Measurements from ENCODE around the gene GK. TPM values are rescaled to one million over a fixed set of nuclear protein-coding genes. Genes with fewer than 3 reads are reported as not detected.

The GK gene
- total and polyA plus RNA-seq, 9 of the 15 experiments (the other 6 are each of a cell fraction or from before 2014, with no cell fraction given) = 8.0 to 15.7 (median 12.4) TPM

DNA sequence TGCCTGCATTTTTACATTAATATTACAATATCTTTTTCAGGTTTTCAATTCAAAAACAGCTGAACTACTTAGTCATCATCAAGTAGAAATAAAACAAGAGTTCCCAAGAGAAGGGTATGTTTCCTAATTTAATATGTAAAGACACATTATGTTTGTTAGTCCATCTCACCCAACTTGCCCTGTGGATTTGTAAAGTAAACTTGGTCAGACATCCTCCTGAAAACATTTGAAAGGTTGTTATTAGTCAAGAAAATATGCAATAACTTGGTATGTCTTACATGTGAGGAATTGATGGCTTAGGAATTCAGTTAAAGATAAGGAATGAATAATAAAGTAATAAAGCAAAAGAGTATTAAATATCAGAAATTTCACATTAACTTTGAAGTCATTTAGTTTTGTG lies 12.2 kb downstream of the GK start:
- FAIRE-seq = no peak
- in situ Hi-C loops (cut with MboI) = no loop called here

More for the DNA sequence above, 12.2 kb downstream of the GK start:
- intact Hi-C loops (cut with micrococcal nuclease) = no loop called here
- Histone ChIP-seq H2AFZ (ENCODE audit: low read depth, low read length) (no peak overlapping the region), H3K27me3 (ENCODE audit: control insufficient read depth in 2 of 2, insufficient read depth in 2 of 2, low read length in 2 of 2) (no peaks in the 10 kb centered on the region), H3K4me1 (replicated peaks in 1 of 2; ENCODE audit: control insufficient read depth in 2 of 2, insufficient read depth in 2 of 2, low read length in 2 of 2) (no peaks in the 10 kb centered on the region), H3K9ac (ENCODE audit: insufficient read depth in 1 of 2, low read depth in 2 of 2, low read length in 2 of 2) (no peak overlapping the region), H3K27ac (ENCODE audit: extremely low read depth, low read depth, low read length) (no peak overlapping the region), H3K4me2 (ENCODE audit: insufficient read depth, low read length) (no peak overlapping the region), H3K4me3 (no peak overlapping the region), H3K79me2 (ENCODE audit: control insufficient read depth, insufficient read depth, low read length) (no peaks in the 10 kb centered on the region; the same call in 2 of the 3 replicates), H4K20me1 (replicated peaks; ENCODE audit: control insufficient read depth, insufficient read depth, low read length) (no peaks in the 10 kb centered on the region), H3K36me3 (ENCODE audit: control insufficient read depth, insufficient read depth, low read length) (peaks cover 3% of the 10 kb centered on the region; the same call in 1 of the 3 replicates), H3K9me1 (ENCODE audit: control insufficient read depth, insufficient read depth, low read length) (no peaks in the 10 kb centered on the region), H3K9me3 (replicated peaks; ENCODE audit: control insufficient read depth, insufficient read depth, low read depth, low read length) (no peaks in the 10 kb centered on the region)
- ChIA-PET POLR2A (no interaction called here), CTCF (ENCODE audit: low intra/inter-chr PET ratio) (no interaction called here)
- no TSS peak for BruUV-seq (replicated peaks)
- ATAC-seq = no peak
- DNase-seq (ENCODE audit: extremely low read depth in 1 of 4, low spot score in 3 of 4) = no peak
- TF ChIP-seq SRSF7 (optimal IDR thresholded peaks at IDR 0.05; ENCODE audit: low read depth, low read length) = no peak
- TF ChIP-seq DACH1 (IDR thresholded peaks at IDR 0.05; ENCODE audit: partially characterized antibody) = no peak
- TF ChIP-seq, protein P1, sequence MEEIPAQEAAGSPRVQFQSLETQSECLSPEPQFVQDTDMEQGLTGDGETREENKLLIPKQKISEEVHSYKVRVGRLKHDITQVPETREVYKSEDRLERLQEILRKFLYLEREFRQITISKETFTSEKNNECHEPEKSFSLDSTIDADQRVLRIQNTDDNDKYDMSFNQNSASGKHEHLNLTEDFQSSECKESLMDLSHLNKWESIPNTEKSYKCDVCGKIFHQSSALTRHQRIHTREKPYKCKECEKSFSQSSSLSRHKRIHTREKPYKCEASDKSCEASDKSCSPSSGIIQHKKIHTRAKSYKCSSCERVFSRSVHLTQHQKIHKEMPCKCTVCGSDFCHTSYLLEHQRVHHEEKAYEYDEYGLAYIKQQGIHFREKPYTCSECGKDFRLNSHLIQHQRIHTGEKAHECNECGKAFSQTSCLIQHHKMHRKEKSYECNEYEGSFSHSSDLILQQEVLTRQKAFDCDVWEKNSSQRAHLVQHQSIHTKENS (CRISPR knock-in tag; IDR thresholded peaks at IDR 0.05) = no peak
- TF ChIP-seq MEF2A (IDR thresholded peaks at IDR 0.05; ENCODE audit: control insufficient read depth, low read depth, low read length) = no peak
- TF ChIP-seq, protein P2, sequence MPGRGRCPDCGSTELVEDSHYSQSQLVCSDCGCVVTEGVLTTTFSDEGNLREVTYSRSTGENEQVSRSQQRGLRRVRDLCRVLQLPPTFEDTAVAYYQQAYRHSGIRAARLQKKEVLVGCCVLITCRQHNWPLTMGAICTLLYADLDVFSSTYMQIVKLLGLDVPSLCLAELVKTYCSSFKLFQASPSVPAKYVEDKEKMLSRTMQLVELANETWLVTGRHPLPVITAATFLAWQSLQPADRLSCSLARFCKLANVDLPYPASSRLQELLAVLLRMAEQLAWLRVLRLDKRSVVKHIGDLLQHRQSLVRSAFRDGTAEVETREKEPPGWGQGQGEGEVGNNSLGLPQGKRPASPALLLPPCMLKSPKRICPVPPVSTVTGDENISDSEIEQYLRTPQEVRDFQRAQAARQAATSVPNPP (IDR thresholded peaks at IDR 0.05; ENCODE audit: borderline replicate concordance, insufficient read depth, insufficient read length) = no peak
- TF ChIP-seq BRD9 (IDR thresholded peaks at IDR 0.05; ENCODE audit: low read depth, partially characterized antibody) = no peak
- TF ChIP-seq ZNF282 (CRISPR knock-in tag; IDR thresholded peaks at IDR 0.05) = no peak
- TF ChIP-seq RHOXF2B (CRISPR knock-in tag; conservative IDR thresholded peaks at IDR 0.05) = no peak
- TF ChIP-seq, protein P3, sequence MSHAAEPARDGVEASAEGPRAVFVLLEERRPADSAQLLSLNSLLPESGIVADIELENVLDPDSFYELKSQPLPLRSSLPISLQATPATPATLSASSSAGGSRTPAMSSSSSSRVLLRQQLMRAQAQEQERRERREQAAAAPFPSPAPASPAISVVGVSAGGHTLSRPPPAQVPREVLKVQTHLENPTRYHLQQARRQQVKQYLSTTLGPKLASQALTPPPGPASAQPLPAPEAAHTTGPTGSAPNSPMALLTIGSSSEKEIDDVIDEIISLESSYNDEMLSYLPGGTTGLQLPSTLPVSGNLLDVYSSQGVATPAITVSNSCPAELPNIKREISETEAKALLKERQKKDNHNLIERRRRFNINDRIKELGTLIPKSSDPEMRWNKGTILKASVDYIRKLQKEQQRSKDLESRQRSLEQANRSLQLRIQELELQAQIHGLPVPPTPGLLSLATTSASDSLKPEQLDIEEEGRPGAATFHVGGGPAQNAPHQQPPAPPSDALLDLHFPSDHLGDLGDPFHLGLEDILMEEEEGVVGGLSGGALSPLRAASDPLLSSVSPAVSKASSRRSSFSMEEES (CRISPR knock-in tag; IDR thresholded peaks at IDR 0.05) = no peak
- TF ChIP-seq, protein P4, sequence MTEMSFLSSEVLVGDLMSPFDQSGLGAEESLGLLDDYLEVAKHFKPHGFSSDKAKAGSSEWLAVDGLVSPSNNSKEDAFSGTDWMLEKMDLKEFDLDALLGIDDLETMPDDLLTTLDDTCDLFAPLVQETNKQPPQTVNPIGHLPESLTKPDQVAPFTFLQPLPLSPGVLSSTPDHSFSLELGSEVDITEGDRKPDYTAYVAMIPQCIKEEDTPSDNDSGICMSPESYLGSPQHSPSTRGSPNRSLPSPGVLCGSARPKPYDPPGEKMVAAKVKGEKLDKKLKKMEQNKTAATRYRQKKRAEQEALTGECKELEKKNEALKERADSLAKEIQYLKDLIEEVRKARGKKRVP (CRISPR knock-in tag; IDR thresholded peaks at IDR 0.05) = no peak
- no peak for TF ChIP-seq XRCC4 (IDR thresholded peaks at IDR 0.05; ENCODE audit: extremely low read depth, insufficient read depth, insufficient read length)
- TF ChIP-seq WHSC1 (IDR thresholded peaks at IDR 0.05; ENCODE audit: low read length) = no peak
- no peak for TF ChIP-seq GABPB2 (CRISPR knock-in tag; conservative IDR thresholded peaks at IDR 0.05)
- no peak for TF ChIP-seq KHSRP (IDR thresholded peaks at IDR 0.05)
- no peak for TF ChIP-seq MCM7 (IDR thresholded peaks at IDR 0.05)

All from K562 (cell line).